Tibial nerve (tissue), 4 donors: ENCODE data around the gene ARHGAP26. TPM values are rescaled to one million over a fixed set of nuclear protein-coding genes. Genes with fewer than 3 reads are reported as not detected.

Experiments
- DNase-seq, 2 donors: peaks; one replicate each; pipeline ENCODE4 v3.0.0-alpha.2; 2019; ENCODE audit warnings: low spot score in 2 of 2
- H3K27ac ChIP-seq, 4 donors: fragments of 200-600 bp; sonication (generic) in 3 of 4; one replicate each; pipeline ENCODE4 v1.5.1; 2017 to 2019; ENCODE audit warnings: mild to moderate bottlenecking in 1 of 4
- H3K27me3 ChIP-seq, 2 donors: fragments of 200-600 bp; sonication (generic) in 1 of 2; one replicate each; pipeline versions ENCODE4 v1.5.1 to v1.6.0; 2017 to 2019
- H3K36me3 ChIP-seq, 3 donors: fragments of 200-600 bp; sonication (generic); one replicate each; pipeline ENCODE4 v1.5.1; 2018 to 2019
- H3K4me1 ChIP-seq, 4 donors: fragments of 200-600 bp; sonication (generic) in 3 of 4; one replicate each; pipeline ENCODE4 v1.5.1; 2017 to 2019
- H3K4me3 ChIP-seq, 4 donors: fragments of 200-600 bp; sonication (generic) in 3 of 4; one replicate each; pipeline ENCODE4 v1.5.1; 2017 to 2019; ENCODE audit warnings: mild to moderate bottlenecking in 1 of 4, moderate library complexity in 1 of 4
- H3K9me3 ChIP-seq, 4 donors: fragments of 200-600 bp; sonication (generic) in 3 of 4; one replicate each; pipeline ENCODE4 v1.5.1; 2017 to 2019
- EP300 ChIP-seq, 2 donors: sonication (generic); formaldehyde crosslinking; IDR thresholded peaks; one replicate each; pipeline ENCODE4 v1.6.1; 2017; ENCODE audit warnings: antibody characterized with exemption in 2 of 2, mild to moderate bottlenecking in 1 of 2
- POLR2A ChIP-seq, 2 donors: fragments of 450-650 bp; IDR thresholded peaks; one replicate each; pipeline ENCODE4 v1.6.1; 2017; ENCODE audit warnings: antibody characterized with exemption in 2 of 2, mild to moderate bottlenecking in 2 of 2, moderate library complexity in 2 of 2
- WGBS, 2 donors: methylation state at CpG; one replicate each; pipeline ENCODE4 v1.1.5; 2018; 5-methylcytosine and 5-hydroxymethylcytosine counted together
- total RNA-seq, 4 donors: library from RNA; depleted of rRNA; stranded (reverse); fragments of >200 nt; gene quantifications; one replicate each; pipeline ENCODE4 v1.1.0, GENCODE V29; 2016
- TF ChIP-seq, protein P1 (sequence below), 5 experiments: fragments of 200-600 bp in 3 of 5; fragments of 450-650 bp in 2 of 5; sonication (generic) in 3 of 5; IDR thresholded peaks; one replicate each; pipeline ENCODE4 v1.5.1; 2016 to 2019; ENCODE audit warnings: antibody characterized with exemption in 5 of 5, mild to moderate bottlenecking in 3 of 5, moderate library complexity in 2 of 5

Gene ARHGAP26
- total RNA-seq, 4 donors from 2014 or later = 33.7 to 77.8 (median 57.8) TPM

DNA sequence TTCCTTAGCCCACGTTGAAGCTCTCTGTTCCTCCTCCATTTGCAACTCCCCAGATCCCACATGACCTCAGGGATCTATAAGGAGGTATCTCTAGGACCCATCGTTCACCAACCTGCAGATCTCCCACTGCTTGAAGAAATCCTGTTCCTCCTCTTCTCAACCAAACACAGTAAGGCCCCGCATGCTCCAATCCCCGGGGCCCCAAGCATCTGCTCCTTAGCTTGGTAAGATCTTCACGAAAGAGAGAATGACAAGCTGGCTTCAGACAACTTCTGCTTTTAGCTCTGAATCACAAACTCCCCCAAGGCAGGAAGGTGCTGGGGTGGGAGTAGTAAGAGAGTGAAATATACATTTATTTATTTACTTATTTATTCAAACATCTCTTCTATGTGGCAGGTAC is 33.0 kb upstream of the ARHGAP26 start:
- no peaks in the 10 kb centered on the region for H3K27me3 ChIP-seq
- TF ChIP-seq EP300 (IDR thresholded peaks at IDR 0.05) (no peak), POLR2A (IDR thresholded peaks at IDR 0.05) (no peak)
- TF ChIP-seq, protein P1, sequence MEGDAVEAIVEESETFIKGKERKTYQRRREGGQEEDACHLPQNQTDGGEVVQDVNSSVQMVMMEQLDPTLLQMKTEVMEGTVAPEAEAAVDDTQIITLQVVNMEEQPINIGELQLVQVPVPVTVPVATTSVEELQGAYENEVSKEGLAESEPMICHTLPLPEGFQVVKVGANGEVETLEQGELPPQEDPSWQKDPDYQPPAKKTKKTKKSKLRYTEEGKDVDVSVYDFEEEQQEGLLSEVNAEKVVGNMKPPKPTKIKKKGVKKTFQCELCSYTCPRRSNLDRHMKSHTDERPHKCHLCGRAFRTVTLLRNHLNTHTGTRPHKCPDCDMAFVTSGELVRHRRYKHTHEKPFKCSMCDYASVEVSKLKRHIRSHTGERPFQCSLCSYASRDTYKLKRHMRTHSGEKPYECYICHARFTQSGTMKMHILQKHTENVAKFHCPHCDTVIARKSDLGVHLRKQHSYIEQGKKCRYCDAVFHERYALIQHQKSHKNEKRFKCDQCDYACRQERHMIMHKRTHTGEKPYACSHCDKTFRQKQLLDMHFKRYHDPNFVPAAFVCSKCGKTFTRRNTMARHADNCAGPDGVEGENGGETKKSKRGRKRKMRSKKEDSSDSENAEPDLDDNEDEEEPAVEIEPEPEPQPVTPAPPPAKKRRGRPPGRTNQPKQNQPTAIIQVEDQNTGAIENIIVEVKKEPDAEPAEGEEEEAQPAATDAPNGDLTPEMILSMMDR (IDR thresholded peaks at IDR 0.05) = no peak
- WGBS, 2 donors = 71 to 74% methylated on average over 5 of the region's 5 CpGs
- peaks cover 0 to 2% (median 0%) of the 10 kb centered on the region in 4 donors for H3K4me1 ChIP-seq
- no peaks in the 10 kb centered on the region for H3K36me3 ChIP-seq
- H3K9me3 ChIP-seq = no peaks in the 10 kb centered on the region
- H3K4me3 ChIP-seq = no peak overlapping the region
- H3K27ac ChIP-seq = no peak overlapping the region
- no peak for DNase-seq

DNA sequence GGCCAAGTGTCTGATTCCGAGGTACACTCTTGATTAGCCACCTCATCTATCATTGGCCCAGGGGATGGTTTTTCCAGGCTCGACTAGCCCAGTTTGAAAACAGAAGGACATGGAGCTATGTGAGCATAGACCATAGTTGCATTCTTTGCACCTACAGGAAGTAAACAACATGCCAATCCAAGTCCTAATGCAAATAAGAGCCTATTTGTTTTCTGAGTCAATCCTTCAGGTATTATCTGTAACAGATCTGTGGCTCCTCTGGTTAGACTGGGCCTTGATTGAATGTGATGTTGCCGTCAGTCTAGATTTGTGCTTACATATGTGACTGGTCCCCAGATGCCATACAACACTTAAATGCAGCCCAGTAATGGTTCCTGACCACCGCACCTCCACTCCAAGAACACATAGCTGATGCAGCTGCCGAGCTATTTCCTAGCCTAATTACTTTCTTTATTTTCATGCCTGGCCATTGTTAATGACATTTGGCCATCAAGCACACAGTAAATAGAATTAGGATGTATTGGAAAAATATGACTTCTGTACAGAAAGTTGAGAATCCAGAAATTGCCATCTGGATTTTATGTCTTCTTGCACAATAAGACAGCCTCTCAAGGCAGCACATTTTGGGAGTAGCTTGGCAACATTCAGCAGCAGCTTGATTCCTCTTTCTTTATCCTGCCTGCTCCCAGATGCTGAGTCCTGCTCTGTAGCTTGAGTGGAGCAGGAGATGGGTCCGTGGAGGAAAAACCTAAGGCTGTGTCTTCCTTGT is 29.5 kb upstream of the ARHGAP26 start:
- TF ChIP-seq, protein P1 (IDR thresholded peaks at IDR 0.05) = no peak
- peak in 1 of 2 donors; percentile 46 for TF ChIP-seq EP300 (IDR thresholded peaks at IDR 0.05)
- no peak overlapping the region for H3K4me3 ChIP-seq
- H3K9me3 ChIP-seq = no peaks in the 10 kb centered on the region
- no peak overlapping the region for H3K27ac ChIP-seq
- WGBS, 2 donors = 74 to 75% methylated on average over 6 of the region's 6 CpGs
- DNase-seq = no peak
- no peaks in the 10 kb centered on the region for H3K36me3 ChIP-seq
- no peaks in the 10 kb centered on the region for H3K27me3 ChIP-seq
- peaks cover 0 to 17% (median 0%) of the 10 kb centered on the region in 4 donors for H3K4me1 ChIP-seq

DNA sequence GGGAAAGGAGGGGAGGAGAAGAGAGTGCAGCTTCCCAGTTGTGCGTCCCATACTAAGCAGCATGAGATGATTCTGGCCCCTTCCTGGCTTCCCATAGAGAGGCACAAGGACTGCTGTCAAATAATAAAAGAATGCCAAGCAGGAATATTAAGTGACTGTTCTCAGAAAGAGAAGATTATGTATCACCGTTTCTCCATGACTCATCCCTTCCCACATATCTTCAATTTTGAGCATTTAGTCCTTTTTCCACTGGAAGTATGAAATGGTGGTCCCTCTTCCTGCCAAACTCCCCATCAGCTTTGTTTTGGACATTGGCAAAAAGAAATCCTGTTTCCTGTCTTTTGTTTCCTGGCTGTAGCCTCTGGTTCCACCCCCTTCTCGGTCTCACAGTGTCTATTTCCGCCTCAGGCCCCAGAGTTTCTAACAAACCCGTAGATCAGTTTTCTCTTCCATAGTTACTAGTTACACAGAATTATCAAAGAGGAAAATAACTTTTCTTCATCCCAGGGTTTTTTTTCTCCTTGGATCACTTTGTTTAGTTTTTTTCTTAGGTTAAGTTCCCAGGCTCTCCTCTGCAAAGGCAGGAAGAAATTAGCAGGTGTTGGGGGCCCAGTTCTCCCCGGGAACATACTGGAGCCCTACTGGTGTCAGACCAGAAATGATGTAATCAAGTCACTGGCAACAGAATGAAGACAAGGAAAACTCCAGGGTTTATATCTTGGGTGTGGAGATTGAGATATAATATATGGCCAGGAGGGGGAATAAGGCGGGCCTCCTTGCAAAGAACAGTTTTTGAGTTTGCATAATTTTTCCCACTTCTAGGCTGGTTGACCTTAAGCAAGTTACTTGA is 26.4 kb upstream of the ARHGAP26 start:
- Histone ChIP-seq H3K4me3 (no peak overlapping the region), H3K9me3 (no peaks in the 10 kb centered on the region), H3K27me3 (no peaks in the 10 kb centered on the region), H3K36me3 (no peaks in the 10 kb centered on the region), H3K4me1 (peaks cover 0 to 33% (median 0%) of the 10 kb centered on the region in 4 donors), H3K27ac (peak overlapping the region in 2 of 4 donors; percentile 67 to 69)
- 46 to 47% methylated on average over 7 of the region's 7 CpGs for WGBS, 2 donors
- TF ChIP-seq POLR2A (IDR thresholded peaks at IDR 0.05) = no peak
- TF ChIP-seq EP300 (IDR thresholded peaks at IDR 0.05) = no peak
- TF ChIP-seq, protein P1 (IDR thresholded peaks at IDR 0.05) = no peak
- no peak for DNase-seq

DNA sequence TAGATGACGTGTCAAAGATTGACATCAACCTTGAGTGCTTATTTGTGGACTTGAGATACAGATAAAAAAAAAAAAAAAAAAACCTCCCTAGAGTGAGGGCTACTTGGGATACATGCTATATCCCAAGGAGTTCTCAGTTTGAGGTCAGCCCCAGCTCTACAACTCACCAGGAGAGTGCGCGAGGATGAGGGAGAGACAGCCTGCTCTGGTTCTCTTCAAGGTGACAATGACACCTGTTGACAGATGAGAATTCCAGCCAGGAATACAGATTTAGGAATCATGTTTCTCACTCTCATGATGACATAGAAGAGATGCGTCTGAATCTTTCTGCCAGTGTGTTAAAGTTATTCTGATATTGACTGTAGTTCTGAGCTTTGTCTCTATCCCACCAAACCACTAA is 24.9 kb upstream of the ARHGAP26 start:
- TF ChIP-seq POLR2A (IDR thresholded peaks at IDR 0.05) = no peak
- TF ChIP-seq, protein P1 (IDR thresholded peaks at IDR 0.05) = no peak
- no peak for TF ChIP-seq EP300 (IDR thresholded peaks at IDR 0.05)
- no peaks in the 10 kb centered on the region for H3K9me3 ChIP-seq

More for the DNA sequence above, 24.9 kb upstream of the ARHGAP26 start:
- Histone ChIP-seq H3K4me3 (no peak overlapping the region), H3K27me3 (no peaks in the 10 kb centered on the region), H3K36me3 (no peaks in the 10 kb centered on the region), H3K27ac (no peak overlapping the region), H3K4me1 (peaks cover 0 to 34% (median 0%) of the 10 kb centered on the region in 4 donors)
- no peak for DNase-seq
- 97% methylated on average over 4 of the region's 4 CpGs for WGBS, 2 donors
